ENCODE measurements around the gene SIK2.
"Not testable (repeated sequence)": the region's sequence is repeated elsewhere in the genome, so short reads cannot be mapped to it uniquely, and the experiment has no call there.

The SIK2 gene

DNA sequence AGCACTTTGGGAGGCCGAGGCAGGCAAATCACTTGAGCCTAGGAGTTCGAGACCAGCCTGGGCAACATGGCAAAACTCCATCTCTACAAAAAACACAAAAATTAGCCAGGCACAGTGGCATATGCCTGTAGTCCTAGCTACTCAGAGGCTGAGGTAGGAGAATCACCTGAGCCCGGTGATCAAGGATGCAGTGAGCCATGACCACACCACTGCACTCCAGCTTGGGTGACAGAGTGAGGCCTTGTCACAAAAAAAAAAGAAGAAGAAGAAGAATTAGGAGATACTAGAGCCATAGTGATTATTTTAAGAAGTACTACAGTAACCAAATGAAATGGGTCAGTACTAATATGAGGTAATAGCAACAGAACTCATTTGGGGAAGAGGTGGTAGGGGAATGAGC is 56.2 kb downstream of the SIK2 start:
- not testable (repeated sequence) for DNase-seq (ENCODE audit: low spot score)

DNA sequence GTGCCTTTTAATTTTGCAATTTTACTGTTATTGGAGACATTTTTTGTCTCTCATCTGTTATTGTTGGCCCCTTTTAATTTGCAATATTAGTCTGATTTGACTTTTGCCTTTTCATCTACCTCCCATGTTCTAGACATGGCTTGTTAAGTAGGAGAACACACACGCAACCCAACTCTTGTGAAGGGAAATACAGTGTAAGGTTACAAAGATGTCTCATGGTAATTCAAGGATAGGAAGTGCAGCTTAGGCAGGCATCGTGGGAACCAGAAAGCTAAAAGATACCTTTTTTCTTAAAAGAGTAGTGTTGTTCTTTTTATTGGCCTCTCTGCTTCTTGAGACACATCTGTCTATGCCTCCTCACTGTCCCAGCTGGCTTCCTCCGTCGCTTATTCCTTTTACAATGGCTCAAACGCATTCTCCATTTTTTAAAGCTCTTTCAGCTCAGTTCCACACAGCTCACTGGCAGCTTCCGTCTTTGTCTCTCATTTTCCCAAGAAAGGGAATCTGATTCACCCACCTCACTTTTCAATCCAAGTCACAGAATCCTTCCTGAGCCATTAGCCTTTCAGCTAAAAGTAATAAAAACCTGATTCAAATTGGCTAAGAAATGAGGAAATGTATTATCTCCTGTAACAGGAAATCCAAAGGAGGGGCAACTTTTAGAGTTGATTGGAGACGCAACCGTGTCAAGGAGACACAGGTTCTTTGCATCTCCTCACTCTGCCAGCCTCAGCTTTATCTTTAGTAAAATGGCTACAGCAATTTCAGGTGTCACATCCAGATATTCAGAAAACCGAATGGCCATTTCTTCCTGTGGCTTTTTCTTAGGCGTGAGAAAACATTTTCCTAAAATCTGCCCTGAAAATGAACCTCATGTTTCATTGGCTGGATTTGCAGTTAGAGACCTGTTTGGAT is 57.2 kb downstream of the SIK2 start:
- no peak for DNase-seq (ENCODE audit: low spot score)

GRCh38 chr11:111660822-111661221 is 58.6 kb downstream of the SIK2 start:
- no peak for DNase-seq (ENCODE audit: low spot score)

- DNase-seq (ENCODE audit: low spot score) = peak; percentile 16
Measured at GRCh38 chr11:111663820-111664219, 61.6 kb downstream of the SIK2 start.

DNA sequence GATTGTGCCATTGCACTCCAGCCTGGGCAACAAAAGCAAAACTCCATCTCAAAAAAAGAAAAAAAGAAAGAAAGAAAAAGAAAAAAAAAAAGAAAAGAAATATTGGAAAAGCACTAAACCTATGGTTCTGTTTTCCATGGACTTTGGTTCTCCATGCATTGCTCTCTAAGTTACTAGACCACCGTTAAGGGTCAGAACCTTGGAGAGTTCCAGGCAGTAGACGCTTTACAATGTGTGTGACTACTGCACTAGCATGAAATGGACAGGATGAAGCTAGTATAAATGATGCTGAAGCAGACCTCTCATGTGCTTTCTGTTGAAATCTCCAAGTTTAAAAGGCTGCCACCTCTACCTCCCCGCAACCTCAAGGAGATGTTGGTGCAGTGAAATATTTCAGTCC is 63.5 kb downstream of the SIK2 start:
- peak; percentile 27 for DNase-seq (ENCODE audit: low spot score)

- DNase-seq (ENCODE audit: low spot score) = no peak
Measured at GRCh38 chr11:111668980-111669379, 66.7 kb downstream of the SIK2 start.

- DNase-seq (ENCODE audit: low spot score) = no peak
Measured at GRCh38 chr11:111671383-111671782, 69.1 kb downstream of the SIK2 start.

DNA sequence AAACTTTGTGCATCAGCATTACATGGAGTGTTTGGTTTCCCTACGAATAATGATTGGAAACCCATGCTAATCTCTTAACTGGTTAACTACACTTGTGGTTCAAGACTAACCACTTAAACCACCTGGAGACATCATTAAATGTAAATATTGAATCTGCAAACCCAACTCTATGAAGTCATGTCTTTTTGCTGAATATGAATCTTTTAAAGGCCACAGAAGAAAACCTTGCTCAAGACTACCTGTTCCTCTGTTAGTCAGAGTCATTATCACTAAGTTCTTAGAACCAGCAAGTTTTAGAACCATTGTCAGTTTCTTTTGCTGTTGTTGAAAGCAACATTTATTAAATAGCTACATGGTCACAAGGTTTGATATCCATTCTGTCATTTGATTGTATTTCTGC is 70.7 kb downstream of the SIK2 start:
- no peak for DNase-seq (ENCODE audit: low spot score)

DNA sequence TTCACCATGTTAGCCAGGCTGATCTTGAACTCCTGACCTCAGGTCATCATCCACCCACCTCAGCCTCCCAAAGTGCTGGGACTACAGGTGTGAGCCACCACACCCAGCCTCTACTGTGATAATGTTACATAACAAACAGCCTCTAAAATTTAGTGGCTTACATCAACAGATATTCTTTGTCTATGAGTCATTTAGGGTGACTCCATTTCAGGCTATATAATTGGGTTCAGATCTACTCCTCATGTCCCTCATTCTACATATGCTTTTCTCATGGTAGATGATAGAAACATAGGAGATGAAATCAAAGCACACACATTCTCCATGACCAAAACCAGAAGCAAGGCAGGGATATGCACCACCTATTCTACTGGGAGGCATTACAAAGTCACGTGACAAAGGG is 72.7 kb downstream of the SIK2 start:
- DNase-seq (ENCODE audit: low spot score) = no peak

GRCh38 chr11:111675891-111676290 is 73.6 kb downstream of the SIK2 start:
- DNase-seq (ENCODE audit: low spot score) = no peak

DNA sequence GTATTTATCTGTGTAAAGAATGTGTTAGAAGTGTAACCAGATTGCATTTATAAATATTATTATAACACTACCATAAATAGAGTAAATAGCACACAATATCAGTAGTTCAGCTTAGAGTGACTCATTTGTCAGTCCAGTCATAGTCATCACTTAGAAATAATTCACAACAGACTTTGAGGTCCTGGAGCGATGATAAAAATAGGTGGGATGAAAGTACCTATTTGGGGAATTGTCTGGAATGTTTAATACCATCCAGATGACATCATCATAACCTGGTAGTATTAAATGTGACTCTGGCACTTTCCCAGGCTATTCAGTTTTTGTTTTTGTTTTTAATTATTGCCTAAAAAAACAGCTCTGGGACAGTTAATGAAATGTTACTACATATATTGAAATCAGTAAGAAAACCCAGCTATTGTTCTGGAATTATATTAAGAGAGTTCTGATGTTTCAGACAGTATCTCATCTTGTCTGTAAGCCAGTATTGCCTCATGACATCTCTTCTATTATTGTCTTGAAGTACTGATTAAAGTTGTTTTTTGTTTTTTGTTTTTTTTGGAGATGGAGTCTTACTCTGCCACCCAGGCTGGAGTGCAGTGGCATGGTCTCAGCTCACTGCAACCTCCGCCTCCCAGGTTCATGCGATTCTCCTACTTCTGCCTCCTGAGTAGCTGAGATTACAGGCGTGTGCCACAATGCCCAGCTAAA is 74.8 kb downstream of the SIK2 start:
- peak; percentile 21 for DNase-seq (ENCODE audit: low spot score)

DNA sequence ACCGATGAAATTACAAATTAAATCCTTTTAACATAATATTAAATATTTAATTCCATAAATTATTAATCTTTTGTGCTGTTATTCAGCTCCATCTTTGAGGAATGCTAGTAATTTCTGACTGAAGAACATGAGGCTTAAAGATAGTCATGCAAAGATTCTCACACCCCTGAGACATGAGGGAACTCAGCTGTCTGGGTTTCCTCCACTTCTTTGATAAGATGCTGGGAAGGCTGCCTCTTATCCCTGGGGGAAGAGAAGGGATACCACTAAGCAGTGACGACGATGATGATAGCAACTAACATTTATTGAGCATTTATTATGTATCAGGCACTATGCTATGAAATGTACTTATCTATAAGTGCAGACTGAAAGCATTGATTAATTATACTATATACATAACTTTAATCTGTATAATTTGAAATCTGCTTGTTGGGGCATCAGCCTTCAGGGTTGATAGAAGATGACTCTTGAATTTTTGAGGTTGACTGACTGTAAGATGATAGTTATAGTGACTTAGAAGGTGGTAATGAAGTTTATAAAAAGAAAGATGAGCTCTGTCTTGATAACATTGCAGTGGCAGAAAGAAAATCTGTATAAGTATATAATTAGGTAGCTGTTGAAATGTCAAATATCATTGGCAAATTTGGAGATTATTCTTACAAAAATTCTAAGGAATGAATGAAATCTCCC is 78.4 kb downstream of the SIK2 start:
- DNase-seq (ENCODE audit: low spot score) = no peak

GRCh38 chr11:111683806-111684205 is 81.6 kb downstream of the SIK2 start:
- DNase-seq (ENCODE audit: low spot score) = no peak

DNA sequence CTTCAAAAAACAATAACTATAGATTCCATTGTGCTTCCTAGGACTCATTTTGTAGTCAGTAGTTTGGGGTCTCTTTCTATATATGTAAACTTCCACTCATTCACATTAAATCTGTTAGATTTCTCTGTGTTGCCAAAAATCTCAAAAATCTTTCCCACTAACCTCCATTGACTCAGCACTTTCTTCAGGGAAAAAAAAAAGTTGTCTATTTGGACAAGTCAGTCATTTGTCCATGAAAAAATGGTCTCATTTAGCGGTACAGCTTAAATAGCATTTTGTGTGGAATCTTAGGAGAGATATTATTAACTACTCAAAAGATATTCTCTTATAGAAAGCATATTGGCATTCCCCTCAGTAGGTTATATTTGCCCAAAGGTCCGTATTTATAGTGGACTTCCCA is 82.0 kb downstream of the SIK2 start:
- no peak for DNase-seq (ENCODE audit: low spot score)

DNA sequence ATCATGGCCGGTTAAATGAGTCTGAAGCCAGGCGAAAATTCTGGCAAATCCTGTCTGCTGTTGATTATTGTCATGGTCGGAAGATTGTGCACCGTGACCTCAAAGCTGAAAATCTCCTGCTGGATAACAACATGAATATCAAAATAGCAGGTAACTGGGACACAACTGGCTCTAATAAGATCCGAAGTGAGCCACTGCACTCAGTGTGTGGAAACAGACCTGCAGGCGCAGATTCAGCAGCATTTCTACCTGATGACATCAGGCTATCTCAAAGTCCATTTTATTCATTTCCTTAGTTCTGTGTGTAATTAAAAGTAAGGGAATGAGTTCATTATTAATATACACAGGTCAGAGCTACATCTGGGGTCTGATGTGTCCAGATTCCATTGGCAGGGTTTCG is 85.8 kb downstream of the SIK2 start:
- no peak for DNase-seq (ENCODE audit: low spot score)

DNA sequence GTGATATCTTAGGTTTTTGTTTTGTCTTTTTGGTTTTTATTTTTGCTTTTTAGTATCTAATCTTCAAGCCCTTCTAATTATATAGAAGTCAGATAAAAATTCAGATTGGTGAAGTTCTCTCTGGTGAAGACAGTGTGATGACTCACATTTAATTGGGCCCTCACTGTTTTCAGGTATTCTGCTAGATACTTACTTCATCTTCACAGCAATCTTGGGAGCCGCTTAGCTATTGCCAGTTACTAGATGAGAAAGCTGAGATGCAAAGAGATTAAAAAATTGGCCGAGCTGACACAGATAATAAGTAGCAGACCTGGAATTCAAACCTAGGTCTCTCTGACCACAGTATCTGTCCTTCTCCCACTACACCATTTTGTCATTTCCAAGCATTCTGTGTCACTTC is 88.9 kb downstream of the SIK2 start:
- no peak for DNase-seq (ENCODE audit: low spot score)

DNA sequence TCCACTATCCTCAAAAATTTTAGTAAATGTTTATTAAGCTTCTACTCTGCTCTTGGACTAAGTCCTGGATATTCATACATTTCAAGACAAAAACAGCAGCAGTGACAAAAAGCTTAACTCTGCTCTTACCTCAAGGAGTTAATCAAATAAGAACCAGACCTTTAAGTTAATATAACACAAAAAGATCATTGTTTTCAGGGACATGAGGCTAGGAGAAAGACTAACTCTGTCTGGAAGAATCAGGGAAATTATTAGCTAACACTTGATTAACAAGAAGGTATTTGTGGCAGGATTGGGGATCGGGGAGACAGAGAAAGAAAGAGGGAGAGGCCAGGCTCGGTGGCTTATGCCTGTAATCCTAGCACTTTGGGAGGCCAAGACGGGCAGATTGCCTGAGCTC is 89.5 kb downstream of the SIK2 start:
- DNase-seq (ENCODE audit: low spot score) = no peak

- no peak for DNase-seq (ENCODE audit: low spot score)
Measured at GRCh38 chr11:111693224-111693937, 91.1 kb downstream of the SIK2 start.

GRCh38 chr11:111694851-111695250 is 92.6 kb downstream of the SIK2 start:
- DNase-seq (ENCODE audit: low spot score) = peak; percentile 64

- peak; percentile 53 for DNase-seq (ENCODE audit: low spot score)
Measured at GRCh38 chr11:111696556-111696955, 94.3 kb downstream of the SIK2 start.

DNA sequence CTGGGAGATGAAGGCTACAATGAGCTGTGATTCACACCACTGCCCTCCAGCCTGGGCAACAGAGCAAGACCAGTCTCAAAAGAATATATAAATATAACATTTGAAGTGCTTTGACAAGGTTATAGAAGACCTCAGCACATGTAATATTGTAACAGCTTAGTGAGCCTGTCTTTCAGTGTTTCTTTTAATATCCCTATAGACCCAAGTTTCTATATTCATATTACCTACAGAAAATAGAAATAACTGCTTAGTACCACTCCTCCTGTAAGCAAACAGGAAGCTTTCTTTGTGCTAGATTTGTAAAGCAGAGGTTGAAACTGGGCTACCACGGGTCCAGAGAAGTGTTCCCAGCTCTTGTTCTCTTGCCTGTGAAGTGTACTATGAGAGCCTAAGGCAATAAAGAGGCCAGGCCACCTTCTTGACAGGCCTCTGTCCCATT is 95.7 kb downstream of the SIK2 start:
- DNase-seq (ENCODE audit: low spot score) = no peak
